ENCODE data around the gene IGF2BP2. TPM values are rescaled to one million over a fixed set of nuclear protein-coding genes. Genes with fewer than 3 reads are reported as not detected.
A peak's percentile ranks its signal among the peaks of the same experiment; 100 is the strongest.

The IGF2BP2 gene
- total RNA-seq, 1 donor from 2014 or later = 147 TPM

DNA sequence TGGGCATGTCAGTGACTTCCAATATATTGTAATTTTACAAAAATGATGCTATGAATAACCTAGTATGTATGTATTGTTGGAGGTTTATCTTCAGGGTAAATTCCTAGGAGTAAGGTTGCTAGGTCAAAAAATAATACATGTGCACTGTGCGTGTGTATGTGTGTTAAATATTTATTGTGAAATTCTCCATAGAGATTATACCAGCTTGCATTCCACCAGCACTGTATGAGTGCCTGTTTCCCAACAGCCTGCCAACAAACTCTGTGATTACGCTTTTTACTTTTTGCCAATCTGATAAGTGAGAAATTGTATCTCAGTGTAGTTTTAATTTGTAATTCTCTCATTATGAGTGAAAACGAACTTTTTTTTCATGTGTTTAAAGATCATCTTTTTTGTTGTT lies 12.6 kb upstream of the IGF2BP2 start:
- TF ChIP-seq, protein P1, sequence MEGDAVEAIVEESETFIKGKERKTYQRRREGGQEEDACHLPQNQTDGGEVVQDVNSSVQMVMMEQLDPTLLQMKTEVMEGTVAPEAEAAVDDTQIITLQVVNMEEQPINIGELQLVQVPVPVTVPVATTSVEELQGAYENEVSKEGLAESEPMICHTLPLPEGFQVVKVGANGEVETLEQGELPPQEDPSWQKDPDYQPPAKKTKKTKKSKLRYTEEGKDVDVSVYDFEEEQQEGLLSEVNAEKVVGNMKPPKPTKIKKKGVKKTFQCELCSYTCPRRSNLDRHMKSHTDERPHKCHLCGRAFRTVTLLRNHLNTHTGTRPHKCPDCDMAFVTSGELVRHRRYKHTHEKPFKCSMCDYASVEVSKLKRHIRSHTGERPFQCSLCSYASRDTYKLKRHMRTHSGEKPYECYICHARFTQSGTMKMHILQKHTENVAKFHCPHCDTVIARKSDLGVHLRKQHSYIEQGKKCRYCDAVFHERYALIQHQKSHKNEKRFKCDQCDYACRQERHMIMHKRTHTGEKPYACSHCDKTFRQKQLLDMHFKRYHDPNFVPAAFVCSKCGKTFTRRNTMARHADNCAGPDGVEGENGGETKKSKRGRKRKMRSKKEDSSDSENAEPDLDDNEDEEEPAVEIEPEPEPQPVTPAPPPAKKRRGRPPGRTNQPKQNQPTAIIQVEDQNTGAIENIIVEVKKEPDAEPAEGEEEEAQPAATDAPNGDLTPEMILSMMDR (IDR thresholded peaks at IDR 0.05) = no peak
- TF ChIP-seq EZH2 (IDR thresholded peaks at IDR 0.05) (no peak), EZH2phosphoT487 (IDR thresholded peaks at IDR 0.05) (no peak)

DNA sequence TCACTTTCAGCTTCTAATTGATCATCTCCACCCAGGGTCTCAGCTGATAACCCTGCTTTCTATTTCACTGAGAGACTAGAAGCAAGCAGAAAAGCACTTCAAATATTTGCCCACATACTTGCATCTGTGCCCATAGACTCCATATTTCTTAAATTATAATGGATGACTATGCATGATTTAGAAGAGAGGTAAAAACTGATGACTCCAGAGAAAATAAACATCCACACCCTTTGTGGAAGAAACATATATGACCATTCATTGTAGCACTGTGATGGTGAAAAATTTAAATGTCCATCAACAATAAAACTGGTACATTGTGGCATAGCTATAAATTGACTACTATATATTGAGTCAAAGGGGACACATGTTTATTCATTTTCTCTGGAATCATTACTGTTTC lies 7.1 kb upstream of the IGF2BP2 start:
- Mint-ChIP-seq H3K27ac (no peak overlapping the region), H3K27me3 (ENCODE audit: insufficient read depth, low read depth) (peaks cover 6% of the 10 kb centered on the region), H3K4me3 (no peak overlapping the region), H3K9me3 (peaks cover 15% of the 10 kb centered on the region), H3K36me3 (peaks cover 35% of the 10 kb centered on the region), H3K4me1 (peaks cover 3% of the 10 kb centered on the region)
- Histone ChIP-seq H3K27me3 (no peaks in the 10 kb centered on the region), H3K4me1 (no peaks in the 10 kb centered on the region), H3K27ac (no peak overlapping the region), H3K9ac (no peak overlapping the region), H3F3A (ENCODE audit: low read depth) (no peaks in the 10 kb centered on the region), H3K36me3 (peaks cover 13% of the 10 kb centered on the region), H2AFZ (replicated peaks) (no peak overlapping the region), H3K79me2 (ENCODE audit: low read depth) (peaks cover 23% of the 10 kb centered on the region), H3K4me3 (no peak overlapping the region), H3K9me3 (ENCODE audit: low read depth) (no peaks in the 10 kb centered on the region), H3K4me2 (no peak overlapping the region), H4K20me1 (ENCODE audit: low read depth) (no peaks in the 10 kb centered on the region)
- TF ChIP-seq EZH2phosphoT487 (IDR thresholded peaks at IDR 0.05) = no peak
- no peak for TF ChIP-seq EZH2 (IDR thresholded peaks at IDR 0.05)
- TF ChIP-seq, protein P1 (IDR thresholded peaks at IDR 0.05) = no peak
- no peak for DNase-seq (ENCODE audit: low spot score)

More for the DNA sequence above, 12.6 kb upstream of the IGF2BP2 start:
- Histone ChIP-seq H3K4me2 (no peak overlapping the region), H3K36me3 (no peaks in the 10 kb centered on the region), H4K20me1 (ENCODE audit: low read depth) (no peaks in the 10 kb centered on the region), H3F3A (ENCODE audit: low read depth) (no peaks in the 10 kb centered on the region), H2AFZ (replicated peaks) (no peak overlapping the region), H3K4me1 (no peaks in the 10 kb centered on the region), H3K9ac (peak overlapping the region; percentile 5), H3K27ac (no peak overlapping the region), H3K27me3 (no peaks in the 10 kb centered on the region), H3K9me3 (ENCODE audit: low read depth) (no peaks in the 10 kb centered on the region), H3K4me3 (no peak overlapping the region), H3K79me2 (ENCODE audit: low read depth) (no peaks in the 10 kb centered on the region)
- H3K9me3 Mint-ChIP-seq = no peaks in the 10 kb centered on the region
- peaks cover 5% of the 10 kb centered on the region for H3K27me3 Mint-ChIP-seq (ENCODE audit: insufficient read depth, low read depth)
- DNase-seq (ENCODE audit: low spot score) = no peak
- no peaks in the 10 kb centered on the region for H3K4me1 Mint-ChIP-seq
- H3K4me3 Mint-ChIP-seq = no peak overlapping the region
- no peak overlapping the region for H3K27ac Mint-ChIP-seq
- no peaks in the 10 kb centered on the region for H3K36me3 Mint-ChIP-seq

DNA sequence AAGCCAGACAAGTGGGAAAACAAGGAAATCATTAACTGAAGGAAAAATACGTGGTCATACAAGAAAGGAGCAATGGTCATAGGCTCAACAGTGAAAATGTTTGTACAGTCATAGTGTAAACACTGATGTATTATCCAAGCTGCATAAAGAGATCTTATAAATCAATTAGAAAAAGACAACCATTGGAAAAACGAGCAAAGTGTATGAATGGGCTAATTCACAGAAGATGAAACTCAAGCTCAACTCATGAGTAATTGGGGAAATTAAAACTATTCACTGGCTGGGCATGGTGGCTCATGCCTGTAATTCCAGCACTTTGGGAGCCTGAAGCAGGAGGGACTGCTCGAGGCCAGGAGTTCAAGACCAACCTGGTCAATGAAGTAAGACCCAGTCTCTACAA lies 6.4 kb upstream of the IGF2BP2 start:
- Histone ChIP-seq H3F3A (ENCODE audit: low read depth) (peaks cover 2% of the 10 kb centered on the region), H3K4me2 (no peak overlapping the region), H3K9ac (no peak overlapping the region), H3K4me3 (no peak overlapping the region), H3K36me3 (peaks cover 14% of the 10 kb centered on the region), H4K20me1 (ENCODE audit: low read depth) (peaks cover 7% of the 10 kb centered on the region), H2AFZ (replicated peaks) (no peak overlapping the region), H3K9me3 (ENCODE audit: low read depth) (no peaks in the 10 kb centered on the region), H3K79me2 (ENCODE audit: low read depth) (peaks cover 31% of the 10 kb centered on the region), H3K27ac (no peak overlapping the region), H3K4me1 (peaks cover 6% of the 10 kb centered on the region), H3K27me3 (no peaks in the 10 kb centered on the region)
- peaks cover 6% of the 10 kb centered on the region for H3K27me3 Mint-ChIP-seq (ENCODE audit: insufficient read depth, low read depth)
- H3K27ac Mint-ChIP-seq = no peak overlapping the region
- peaks cover 11% of the 10 kb centered on the region for H3K4me1 Mint-ChIP-seq
- H3K9me3 Mint-ChIP-seq = peaks cover 17% of the 10 kb centered on the region
- TF ChIP-seq EZH2phosphoT487 (IDR thresholded peaks at IDR 0.05) = no peak
- no peak for TF ChIP-seq EZH2 (IDR thresholded peaks at IDR 0.05)
- TF ChIP-seq, protein P1 (IDR thresholded peaks at IDR 0.05) = no peak
- DNase-seq (ENCODE audit: low spot score) = no peak
- H3K4me3 Mint-ChIP-seq = no peak overlapping the region
- H3K36me3 Mint-ChIP-seq = peaks cover 37% of the 10 kb centered on the region
